ENCODE measurements around the gene AKNA. TPM values are rescaled to one million over a fixed set of nuclear protein-coding genes. Genes with fewer than 3 reads are reported as not detected.
A peak's percentile ranks its signal among the peaks of the same experiment; 100 is the strongest.

The AKNA gene
- total and polyA plus RNA-seq, 3 experiments from 2014 or later, result 45.6 to 126 (median 126) TPM

DNA sequence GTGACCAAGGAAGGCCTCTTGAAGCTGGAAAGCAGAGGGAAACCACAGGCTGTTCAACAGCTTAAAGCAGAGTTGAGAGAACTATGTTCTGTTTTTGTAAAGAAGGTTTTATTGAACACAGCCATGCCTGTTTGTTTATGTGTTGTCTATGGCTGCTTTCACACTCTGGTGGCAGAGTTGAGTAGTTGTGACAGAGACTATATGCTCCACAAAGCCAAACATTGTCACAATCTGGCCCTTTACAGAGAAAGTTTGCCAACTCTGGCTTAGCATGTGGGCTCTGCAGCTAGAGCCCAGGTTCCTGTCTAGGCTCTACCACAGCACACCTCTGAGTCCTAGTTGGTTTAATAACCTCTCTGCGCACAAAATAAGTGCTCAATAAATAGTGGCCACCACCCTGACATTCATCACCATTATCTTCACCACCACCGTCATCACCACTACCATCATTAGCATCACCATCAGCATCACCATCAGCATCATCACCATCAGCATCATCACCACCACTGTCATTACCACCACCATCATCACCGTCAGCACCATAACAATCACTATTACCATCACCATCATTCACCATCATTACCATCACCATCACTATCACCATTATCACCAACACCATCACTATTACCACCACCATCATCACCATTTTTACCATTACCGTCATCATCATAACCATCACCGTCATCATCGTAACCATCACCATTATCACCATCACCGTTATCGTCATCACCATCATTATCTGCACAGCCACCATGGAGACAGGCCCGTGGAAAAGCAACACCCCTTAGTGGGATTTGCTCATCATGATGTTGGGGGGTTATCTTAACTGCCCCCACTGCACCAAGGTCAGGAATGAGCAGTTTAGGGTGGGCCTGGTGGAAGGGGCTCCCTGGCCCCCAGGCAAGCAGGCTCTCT, 18.3 kb downstream of the AKNA start:
- Mint-ChIP-seq H3K9me3 (no peaks in the 10 kb centered on the region), H3K36me3 (peaks cover 20 to 93% (median 29%) of the 10 kb centered on the region in 3 donors), H3K4me1 (peaks cover 92 to 100% (median 97%) of the 10 kb centered on the region in 3 donors), H3K4me3 (peak overlapping the region; percentile 31 to 87 (median 58)), H3K27me3 (peaks cover 0 to 3% of the 10 kb centered on the region in 2 donors), H3K27ac (peak overlapping the region; percentile 81 to 97 (median 93))
- H3K4me1 ChIP-seq (ENCODE audit: insufficient read depth, low read length), result peaks cover 96% of the 10 kb centered on the region
- POLR2A ChIA-PET, result interaction anchor here (0.9 to 14.5 kb wide), 3 partner anchors 17 to 26 kb away, joined by 3 to 341 read pairs (median 14); partner anchors contain the start of gene AKNA
- no peaks in the 10 kb centered on the region for H3K9me3 ChIP-seq (ENCODE audit: low read length)
- H3K27me3 ChIP-seq (ENCODE audit: insufficient read depth, low read length, poor library complexity, severe bottlenecking), result no peaks in the 10 kb centered on the region
- peaks cover 49% of the 10 kb centered on the region for H3K36me3 ChIP-seq (ENCODE audit: insufficient read depth, low read length)
- peak in 3 of 5 donors; percentile 40 to 80 (median 67) for DNase-seq
- peak overlapping the region; percentile 81 for H3K27ac ChIP-seq (ENCODE audit: low read depth, low read length)
- no peak overlapping the region for H3K4me3 ChIP-seq (ENCODE audit: low read length)
- CTCF ChIA-PET, result interaction anchor here (0.8 to 15.5 kb wide), 7 partner anchors 13 to 538 kb away, joined by 3 to 245 read pairs (median 4); partner anchors contain the start of gene AKNA

DNA sequence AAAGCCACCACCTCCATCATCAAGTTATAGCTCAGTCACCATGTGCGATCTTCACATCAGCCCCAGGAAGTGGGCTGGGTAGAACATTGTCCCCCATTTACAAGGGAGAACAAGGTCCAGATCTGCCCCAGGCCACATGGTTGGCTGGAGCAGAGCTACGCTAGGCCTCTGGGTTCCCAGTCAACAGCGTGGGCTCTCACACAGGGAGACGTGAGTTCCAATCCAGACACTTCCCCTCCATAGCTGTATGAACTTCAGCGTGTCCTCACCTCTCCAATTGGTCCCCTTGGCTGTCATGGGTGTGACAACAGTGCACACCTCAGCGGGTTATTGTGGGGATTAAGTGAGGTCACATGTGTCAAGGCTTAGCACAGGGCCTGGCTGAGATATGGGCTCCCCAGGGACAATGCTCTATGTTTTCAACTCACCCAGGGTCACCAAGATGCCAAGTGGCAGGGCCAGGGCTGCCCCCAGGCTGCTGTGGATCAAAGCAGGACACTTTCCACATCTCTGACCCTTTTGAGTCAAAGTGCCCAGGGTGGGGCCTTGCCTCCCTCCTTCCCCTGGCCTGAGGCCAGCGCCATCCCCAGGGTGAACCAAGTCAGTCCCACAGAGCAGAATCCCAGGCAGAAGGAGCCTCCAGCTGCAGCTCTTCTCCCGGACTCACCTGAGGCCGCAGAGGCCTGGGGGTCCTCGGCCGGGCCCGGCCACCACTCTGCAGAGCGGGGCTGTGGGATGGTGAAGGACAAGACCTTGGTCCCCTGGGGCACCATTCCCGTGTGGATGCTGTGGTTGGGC, 19.8 kb downstream of the AKNA start:
- peak overlapping the region in 6 of 7 donors; percentile 39 to 82 (median 74) for H3K4me3 Mint-ChIP-seq
- peak overlapping the region; percentile 1 for H3K4me3 ChIP-seq (ENCODE audit: low read length)
- peaks cover 24 to 93% (median 31%) of the 10 kb centered on the region in 3 donors for H3K36me3 Mint-ChIP-seq
- ChIA-PET POLR2A (interaction anchor here (0.5 to 14.5 kb wide), 7 partner anchors 10 to 29 kb away, joined by 3 to 341 read pairs (median 5); partner anchors contain the start of gene AKNA), CTCF (interaction anchor here (0.7 to 15.5 kb wide), 10 partner anchors 12 to 140 kb away, joined by 3 to 245 read pairs (median 4); partner anchors contain the start of gene AKNA)
- no peaks in the 10 kb centered on the region for H3K9me3 Mint-ChIP-seq
- H3K27ac ChIP-seq (ENCODE audit: low read depth, low read length), result peak overlapping the region; percentile 68
- no peaks in the 10 kb centered on the region for H3K9me3 ChIP-seq (ENCODE audit: low read length)
- H3K4me1 Mint-ChIP-seq, result peaks cover 93 to 100% (median 97%) of the 10 kb centered on the region in 3 donors
- peaks cover 56% of the 10 kb centered on the region for H3K36me3 ChIP-seq (ENCODE audit: insufficient read depth, low read length)
- peaks cover 0 to 4% of the 10 kb centered on the region in 2 donors for H3K27me3 Mint-ChIP-seq
- H3K27ac Mint-ChIP-seq, result peak overlapping the region; percentile 55 to 99 (median 96)
- peaks cover 97% of the 10 kb centered on the region for H3K4me1 ChIP-seq (ENCODE audit: insufficient read depth, low read length)
- DNase-seq, result peak in 1 of 5 donors; percentile 21
- H3K27me3 ChIP-seq (ENCODE audit: insufficient read depth, low read length, poor library complexity, severe bottlenecking), result no peaks in the 10 kb centered on the region

DNA sequence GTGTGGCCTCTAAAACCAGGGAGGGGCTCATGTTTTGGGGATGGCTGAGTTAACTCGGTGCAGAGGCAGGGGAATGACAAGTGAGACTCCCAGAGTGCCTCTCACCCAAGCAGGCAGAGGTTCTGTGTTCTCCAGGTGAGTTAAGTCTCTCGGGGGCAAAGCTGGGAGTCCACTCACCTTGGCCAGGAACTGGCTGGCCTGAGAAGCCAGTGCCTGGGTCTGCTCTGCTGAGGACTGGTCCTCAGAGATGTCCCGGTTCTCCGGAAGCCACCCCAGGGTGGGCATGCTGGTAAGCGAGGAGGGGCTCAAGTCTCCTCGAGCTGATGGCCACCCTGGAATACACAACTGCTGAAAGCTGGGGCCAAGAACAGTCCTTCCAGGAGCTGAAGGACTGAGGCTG, 20.4 kb downstream of the AKNA start:
- peak overlapping the region; percentile 1 for H3K4me3 ChIP-seq (ENCODE audit: low read length)
- H3K27me3 Mint-ChIP-seq, result peaks cover 0 to 4% of the 10 kb centered on the region in 2 donors

DNA sequence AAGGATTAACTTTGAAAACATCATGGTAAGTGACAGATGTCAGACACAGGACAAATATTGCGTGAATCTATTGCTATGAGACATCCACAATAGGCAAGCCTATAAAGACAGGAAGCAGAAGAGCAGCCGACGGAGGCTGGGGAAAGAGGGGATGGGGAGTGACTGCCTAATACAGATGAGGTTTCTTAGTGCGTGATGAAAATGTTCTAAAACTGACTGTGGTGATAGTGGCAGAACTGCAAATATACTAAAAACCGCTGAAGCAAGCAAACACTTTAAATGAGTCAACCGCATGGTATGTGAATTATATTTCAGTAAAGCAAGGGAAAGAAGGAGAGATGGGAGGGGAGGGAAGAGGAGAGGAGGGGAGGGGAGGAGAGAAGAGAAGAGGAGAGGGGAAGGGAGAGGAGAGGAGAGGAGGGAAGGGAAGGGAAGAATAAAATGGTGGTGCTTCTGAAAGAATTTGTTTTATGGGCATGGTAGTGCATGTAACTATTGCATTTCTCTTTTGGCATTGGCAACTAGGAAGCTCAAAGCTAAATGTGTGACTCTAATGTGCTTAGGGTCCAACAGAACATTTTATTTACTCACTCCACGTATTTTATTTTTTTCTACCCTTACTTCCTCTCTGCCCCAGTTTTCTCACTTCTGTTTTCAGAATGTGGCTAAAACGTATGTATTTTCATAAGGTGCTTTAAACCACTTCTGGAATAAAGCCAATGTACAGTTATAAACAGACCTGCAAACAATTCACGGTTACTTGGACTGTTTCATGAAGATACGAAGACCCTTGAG, 21.3 kb downstream of the AKNA start:
- Histone ChIP-seq H3K27ac (ENCODE audit: low read depth, low read length) (peak overlapping the region; percentile 68), H3K27me3 (ENCODE audit: insufficient read depth, low read length, poor library complexity, severe bottlenecking) (no peaks in the 10 kb centered on the region), H3K36me3 (ENCODE audit: insufficient read depth, low read length) (peaks cover 69% of the 10 kb centered on the region), H3K4me3 (ENCODE audit: low read length) (peak overlapping the region; percentile 16), H3K9me3 (ENCODE audit: low read length) (no peaks in the 10 kb centered on the region), H3K4me1 (ENCODE audit: insufficient read depth, low read length) (peaks cover 98% of the 10 kb centered on the region)
- Mint-ChIP-seq H3K9me3 (no peaks in the 10 kb centered on the region), H3K4me3 (peak overlapping the region; percentile 47 to 82 (median 73)), H3K4me1 (peaks cover 85 to 100% (median 90%) of the 10 kb centered on the region in 3 donors), H3K27me3 (peaks cover 0 to 4% of the 10 kb centered on the region in 2 donors), H3K36me3 (peaks cover 24 to 93% (median 32%) of the 10 kb centered on the region in 3 donors), H3K27ac (peak overlapping the region; percentile 55 to 99 (median 96))
- peak in 3 of 5 donors; percentile 71 to 78 (median 75) for DNase-seq
- ChIA-PET CTCF (interaction anchor here (0.8 to 15.5 kb wide), 5 partner anchors 16 to 39 kb away, joined by 3 to 245 read pairs (median 5); partner anchors contain the start of gene AKNA), POLR2A (interaction anchor here (1.5 to 14.5 kb wide), 5 partner anchors 11 to 27 kb away, joined by 5 to 341 read pairs (median 8); partner anchors contain the start of gene AKNA)

More for the DNA sequence above, 20.4 kb downstream of the AKNA start:
- Histone ChIP-seq H3K27ac (ENCODE audit: low read depth, low read length) (peak overlapping the region; percentile 68), H3K4me1 (ENCODE audit: insufficient read depth, low read length) (peaks cover 98% of the 10 kb centered on the region), H3K27me3 (ENCODE audit: insufficient read depth, low read length, poor library complexity, severe bottlenecking) (no peaks in the 10 kb centered on the region), H3K36me3 (ENCODE audit: insufficient read depth, low read length) (peaks cover 62% of the 10 kb centered on the region), H3K9me3 (ENCODE audit: low read length) (no peaks in the 10 kb centered on the region)
- peak overlapping the region; percentile 55 to 99 (median 96) for H3K27ac Mint-ChIP-seq
- ChIA-PET POLR2A (interaction anchor here (0.5 to 14.5 kb wide), 7 partner anchors 10 to 30 kb away, joined by 3 to 341 read pairs (median 8); partner anchors contain the start of gene AKNA), CTCF (interaction anchor here (0.8 to 15.5 kb wide), 8 partner anchors 15 to 140 kb away, joined by 3 to 245 read pairs (median 4); partner anchors contain the start of gene AKNA)
- peaks cover 93 to 100% (median 95%) of the 10 kb centered on the region in 3 donors for H3K4me1 Mint-ChIP-seq
- no peaks in the 10 kb centered on the region for H3K9me3 Mint-ChIP-seq
- peaks cover 24 to 93% (median 31%) of the 10 kb centered on the region in 3 donors for H3K36me3 Mint-ChIP-seq
- no peak for DNase-seq
- H3K4me3 Mint-ChIP-seq, result peak overlapping the region in 6 of 7 donors; percentile 47 to 82 (median 76)

DNA sequence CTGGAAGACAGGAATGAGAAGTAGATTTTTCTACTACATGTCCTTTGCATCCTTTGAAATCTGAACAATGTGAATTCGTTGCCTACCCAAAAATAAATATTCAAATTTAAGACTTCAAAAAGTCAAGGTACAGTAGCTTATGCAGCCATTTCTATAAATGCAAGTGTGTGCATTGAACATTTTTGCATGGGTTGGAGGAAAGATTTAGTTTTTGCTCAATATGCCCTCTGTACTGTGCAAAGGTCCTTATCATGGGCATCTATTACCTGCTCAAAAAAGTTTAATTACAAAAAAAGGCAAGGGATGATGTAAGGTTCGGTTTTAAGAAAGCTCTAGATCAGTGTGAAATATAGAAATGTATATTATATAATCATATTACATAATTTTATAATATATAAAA, 22.6 kb downstream of the AKNA start:
- Histone ChIP-seq H3K4me1 (ENCODE audit: insufficient read depth, low read length) (peaks cover 98% of the 10 kb centered on the region), H3K9me3 (ENCODE audit: low read length) (no peaks in the 10 kb centered on the region), H3K36me3 (ENCODE audit: insufficient read depth, low read length) (peaks cover 69% of the 10 kb centered on the region), H3K27me3 (ENCODE audit: insufficient read depth, low read length, poor library complexity, severe bottlenecking) (no peaks in the 10 kb centered on the region), H3K4me3 (ENCODE audit: low read length) (no peak overlapping the region), H3K27ac (ENCODE audit: low read depth, low read length) (no peak overlapping the region)
- no peak for DNase-seq
- Mint-ChIP-seq H3K27me3 (peaks cover 0 to 4% of the 10 kb centered on the region in 2 donors), H3K4me3 (peak overlapping the region in 5 of 7 donors; percentile 22 to 77 (median 29)), H3K36me3 (peaks cover 32 to 95% (median 42%) of the 10 kb centered on the region in 3 donors), H3K27ac (peak overlapping the region; percentile 87 to 100 (median 96)), H3K4me1 (peaks cover 86 to 100% (median 91%) of the 10 kb centered on the region in 3 donors), H3K9me3 (no peaks in the 10 kb centered on the region)
- ChIA-PET CTCF (interaction anchor here (1.1 to 15.5 kb wide), 5 partner anchors 11 to 142 kb away, joined by 3 to 245 read pairs (median 4); partner anchors contain the start of gene AKNA), POLR2A (interaction anchor here (0.6 to 14.5 kb wide), 6 partner anchors 9 to 38 kb away, joined by 3 to 341 read pairs (median 4); partner anchors contain the start of gene AKNA)

DNA sequence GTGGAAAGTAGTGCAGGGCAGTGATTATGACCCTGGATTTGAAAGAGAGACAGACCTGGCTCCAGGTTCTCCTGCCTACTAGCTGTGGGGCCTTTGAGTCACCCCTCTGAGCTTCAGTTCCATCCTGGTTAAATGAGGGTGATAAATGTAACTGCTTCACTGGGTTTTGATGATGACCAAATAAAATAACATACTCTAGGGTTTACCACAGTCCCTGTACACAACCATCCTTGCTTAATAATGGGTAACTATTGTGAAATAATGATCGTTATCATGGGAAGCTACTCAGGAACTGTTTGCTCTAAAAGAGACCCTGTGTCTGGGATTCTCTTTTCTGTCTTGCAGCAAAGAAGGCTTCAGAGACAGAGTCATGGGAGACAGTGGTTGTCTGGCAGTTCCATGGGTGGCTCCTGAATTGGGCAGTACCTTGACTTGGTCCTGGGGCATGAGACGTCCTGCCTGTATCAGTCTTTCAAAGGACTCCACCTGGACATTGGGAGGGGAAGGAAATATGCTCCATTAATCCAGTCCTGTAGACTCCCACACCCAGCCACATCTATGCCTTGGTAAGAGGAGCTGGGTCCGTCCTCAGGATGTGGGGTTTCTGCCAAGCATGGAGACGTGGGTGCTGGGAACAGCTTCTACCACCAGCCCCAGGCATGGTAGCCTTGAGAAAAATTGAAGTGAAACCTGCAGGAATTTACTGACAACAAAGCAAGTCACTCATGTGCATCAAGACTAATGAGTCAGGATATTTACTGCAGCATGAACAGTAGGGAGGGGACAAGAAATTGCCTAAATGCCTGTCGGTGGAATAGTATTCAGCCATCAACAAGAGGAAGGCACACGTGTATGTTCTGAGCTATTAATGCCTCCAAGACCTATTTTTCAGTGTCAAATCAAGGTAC, 23.4 kb downstream of the AKNA start:
- H3K9me3 Mint-ChIP-seq, result no peaks in the 10 kb centered on the region
- ChIA-PET POLR2A (interaction anchor here (1.2 to 14.5 kb wide), 5 partner anchors 8 to 23 kb away, joined by 3 to 341 read pairs (median 6); partner anchors contain the start of gene AKNA), CTCF (interaction anchor here (1.2 to 15.5 kb wide), 7 partner anchors 9 to 143 kb away, joined by 3 to 245 read pairs (median 4); partner anchors contain the start of gene AKNA)
- Histone ChIP-seq H3K36me3 (ENCODE audit: insufficient read depth, low read length) (peaks cover 78% of the 10 kb centered on the region), H3K4me3 (ENCODE audit: low read length) (peak overlapping the region; percentile 3), H3K9me3 (ENCODE audit: low read length) (no peaks in the 10 kb centered on the region), H3K27me3 (ENCODE audit: insufficient read depth, low read length, poor library complexity, severe bottlenecking) (no peaks in the 10 kb centered on the region), H3K27ac (ENCODE audit: low read depth, low read length) (no peak overlapping the region), H3K4me1 (ENCODE audit: insufficient read depth, low read length) (peaks cover 96% of the 10 kb centered on the region)
- H3K4me1 Mint-ChIP-seq, result peaks cover 85 to 99% (median 90%) of the 10 kb centered on the region in 3 donors
- DNase-seq, result no peak
- peaks cover 32 to 95% (median 43%) of the 10 kb centered on the region in 3 donors for H3K36me3 Mint-ChIP-seq
- H3K27ac Mint-ChIP-seq, result peak overlapping the region; percentile 87 to 100 (median 96)
- H3K27me3 Mint-ChIP-seq, result peaks cover 0 to 3% of the 10 kb centered on the region in 2 donors
- H3K4me3 Mint-ChIP-seq, result peak overlapping the region in 6 of 7 donors; percentile 50 to 87 (median 74)
